GM10847 (cell line): ENCODE measurements around the gene UVSSA.

Experiments
- POLR2A ChIP-seq: IDR thresholded peaks from 2 replicates; pipeline ENCODE4 v1.6.1; 2011; ENCODE audit not compliant: insufficient read length; ENCODE audit errors: extremely low read depth

UVSSA gene

DNA sequence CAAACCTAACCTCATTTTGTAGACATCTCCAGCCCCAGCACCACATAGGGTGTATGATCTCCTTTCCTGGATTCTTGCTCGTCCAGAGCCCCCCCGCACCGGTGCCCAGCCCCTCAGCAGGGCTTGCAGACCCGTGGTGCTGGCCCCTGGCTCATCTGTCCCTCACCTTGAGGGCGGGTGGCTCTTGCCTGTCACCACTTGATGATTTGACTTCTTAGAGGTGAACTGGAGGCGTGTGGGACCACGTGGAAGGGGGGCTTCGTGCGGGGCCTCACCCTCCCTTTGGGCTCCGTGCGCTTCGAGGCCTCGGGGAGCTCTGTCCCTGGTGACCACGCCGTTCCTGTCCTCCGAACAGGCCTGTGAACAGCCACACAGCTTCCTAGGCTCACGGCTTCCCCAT, 15.5 kb downstream of the UVSSA start:
- TF ChIP-seq POLR2A = no peak

- TF ChIP-seq POLR2A = no peak
Measured at GRCh38 chr4:1363513-1363912, 16.5 kb downstream of the UVSSA start.

DNA sequence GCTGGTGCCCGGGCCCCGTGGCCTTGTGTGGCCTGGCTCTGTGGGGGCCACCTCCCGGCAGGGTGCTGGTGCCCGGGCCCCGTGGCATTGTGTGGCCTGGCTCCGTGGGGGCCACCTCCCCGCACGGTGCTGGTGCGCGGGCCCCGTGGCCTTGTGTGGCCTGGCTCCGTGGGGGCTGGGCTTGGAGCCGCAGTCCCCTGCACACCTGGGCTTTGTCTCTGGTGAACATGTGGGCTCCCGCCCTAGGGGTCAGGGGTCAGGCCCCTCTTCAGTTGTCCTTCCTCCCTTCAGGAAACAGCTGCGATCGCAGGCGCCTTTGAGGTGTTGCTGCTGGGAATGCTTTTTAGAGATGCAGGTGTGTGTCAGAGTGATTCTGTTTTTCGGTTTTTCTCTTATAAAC, 17.2 kb downstream of the UVSSA start:
- no peak for TF ChIP-seq POLR2A

GRCh38 chr4:1364748-1365147, 17.7 kb downstream of the UVSSA start:
- TF ChIP-seq POLR2A = no peak

DNA sequence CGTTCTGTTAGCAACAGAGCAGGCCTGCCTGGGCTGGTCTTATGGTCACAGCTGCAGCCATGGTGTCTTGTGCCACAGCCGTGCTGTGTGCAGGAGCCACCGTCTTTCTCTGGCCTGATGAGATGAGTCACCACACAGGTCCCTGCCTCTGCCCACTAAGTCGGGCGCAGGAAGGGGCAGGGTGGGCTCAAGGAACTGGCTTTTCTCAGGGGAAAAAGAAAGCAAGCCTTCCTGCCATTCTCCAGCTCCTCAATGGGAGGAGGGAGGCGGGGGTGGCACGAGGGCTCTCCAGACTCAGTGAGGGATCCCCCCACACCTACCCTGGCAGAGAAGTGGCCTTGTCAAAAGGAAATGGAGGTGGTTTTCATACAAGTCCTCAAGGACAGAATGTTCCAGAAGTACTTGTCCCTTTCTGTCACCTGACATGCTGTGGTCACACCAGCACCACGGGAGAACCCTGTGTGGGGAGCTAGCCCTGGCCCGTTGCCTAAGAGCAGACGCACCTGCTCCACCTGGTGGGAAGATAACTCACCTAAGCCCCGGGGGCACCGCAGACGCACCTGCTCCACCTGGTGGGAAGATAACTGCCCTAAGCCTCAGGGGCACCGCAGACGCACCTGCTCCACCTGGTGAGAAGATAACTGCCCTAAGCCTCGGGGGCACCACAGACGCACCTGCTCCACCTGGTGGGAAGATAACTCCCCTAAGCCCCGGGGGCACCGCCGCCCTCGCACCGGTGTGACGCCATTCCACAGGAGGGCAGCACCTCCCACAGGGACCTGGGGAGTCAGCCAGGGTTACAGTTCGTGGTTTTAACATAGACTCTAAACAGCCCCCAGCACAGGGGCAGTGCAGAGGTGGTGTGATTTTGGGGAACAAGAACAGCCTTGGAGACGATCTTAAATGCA, 18.5 kb downstream of the UVSSA start:
- TF ChIP-seq POLR2A = no peak

- no peak for TF ChIP-seq POLR2A
Measured at GRCh38 chr4:1366371-1367229, 19.6 kb downstream of the UVSSA start.

- no peak for TF ChIP-seq POLR2A
Measured at GRCh38 chr4:1367230-1367935, 20.4 kb downstream of the UVSSA start.

DNA sequence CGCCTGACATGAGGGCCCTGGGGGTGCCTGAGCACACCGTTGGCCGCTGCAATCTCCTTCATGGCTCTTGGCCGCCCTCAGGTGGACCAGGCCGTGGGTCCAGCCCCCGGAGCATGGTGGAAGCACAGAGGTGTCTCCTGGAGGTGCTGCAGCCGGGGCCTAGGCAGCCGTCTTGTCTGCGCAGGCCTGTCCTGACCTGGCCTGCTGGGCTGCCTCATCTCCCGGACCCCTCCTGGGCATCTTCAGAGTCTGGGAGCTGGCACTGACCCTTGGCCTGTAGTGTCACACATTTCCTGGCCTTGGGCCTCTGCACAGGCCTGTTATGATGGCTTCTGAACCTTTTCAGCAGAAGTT, 20.9 kb downstream of the UVSSA start:
- TF ChIP-seq POLR2A = no peak

- no peak for TF ChIP-seq POLR2A
Measured at GRCh38 chr4:1368421-1369090, 21.5 kb downstream of the UVSSA start.

GRCh38 chr4:1369091-1369450, 22.1 kb downstream of the UVSSA start:
- TF ChIP-seq POLR2A = no peak

DNA sequence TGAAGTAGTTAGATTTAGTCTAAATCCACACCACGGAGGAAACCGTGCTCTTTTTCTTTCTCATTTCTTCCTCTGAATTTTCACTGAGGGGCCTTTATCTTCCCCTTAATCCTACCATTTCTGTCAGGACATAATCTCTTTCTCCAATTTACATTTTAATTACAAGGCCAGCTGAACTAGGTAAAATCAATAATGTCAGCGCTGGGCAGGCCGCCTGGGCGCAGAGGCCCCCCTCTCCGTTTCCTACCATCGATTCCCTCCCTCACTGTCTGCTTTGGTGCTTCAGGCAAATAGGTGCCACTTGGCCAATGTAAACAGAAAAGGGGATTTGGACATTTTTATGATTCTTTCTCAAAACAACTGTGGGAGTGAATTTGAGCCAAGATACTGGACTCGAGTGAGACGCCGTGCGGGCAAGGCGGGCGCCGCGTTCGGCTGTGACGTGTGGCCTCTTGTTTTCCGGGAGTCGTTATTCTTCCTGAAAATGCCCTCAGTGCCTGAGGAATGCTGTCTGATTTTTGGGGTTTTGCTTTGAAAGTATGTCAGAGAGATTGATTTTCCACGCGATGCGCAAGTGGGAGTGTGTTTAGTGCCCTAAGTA, 22.6 kb downstream of the UVSSA start:
- no peak for TF ChIP-seq POLR2A

GRCh38 chr4:1370321-1371124, 23.5 kb downstream of the UVSSA start:
- TF ChIP-seq POLR2A = no peak

GRCh38 chr4:1371176-1372165, 24.5 kb downstream of the UVSSA start:
- no peak for TF ChIP-seq POLR2A
